D341Med (cell line): ENCODE results near the gene TROAP.
"Not testable (repeated sequence)": the region's sequence is repeated elsewhere in the genome, so short reads cannot be mapped to it uniquely, and the experiment has no call there.

Experiments used
- DNase-seq: peaks from one replicate; pipeline ENCODE4 v3.0.0; 2012; ENCODE audit warnings: low spot score

Gene TROAP

DNA sequence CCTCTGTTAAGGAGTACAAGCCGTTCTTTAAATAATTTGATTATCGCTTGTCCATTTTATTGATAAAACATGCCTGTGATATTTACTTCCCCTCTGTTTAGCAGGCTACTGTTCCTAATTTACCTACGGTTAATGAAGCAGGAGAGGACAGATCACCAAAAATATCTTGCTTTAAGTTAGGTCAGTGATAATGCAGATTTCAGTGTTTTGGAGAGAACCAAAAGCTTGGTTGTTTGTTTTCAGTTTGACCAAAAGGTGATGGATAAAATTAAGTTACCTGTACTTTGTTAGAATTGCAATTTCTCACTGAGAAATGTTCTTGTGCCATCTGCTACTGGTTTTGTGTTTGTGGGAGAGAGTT lies 45.2 kb downstream of the TROAP start:
- DNase-seq = no peak

DNA sequence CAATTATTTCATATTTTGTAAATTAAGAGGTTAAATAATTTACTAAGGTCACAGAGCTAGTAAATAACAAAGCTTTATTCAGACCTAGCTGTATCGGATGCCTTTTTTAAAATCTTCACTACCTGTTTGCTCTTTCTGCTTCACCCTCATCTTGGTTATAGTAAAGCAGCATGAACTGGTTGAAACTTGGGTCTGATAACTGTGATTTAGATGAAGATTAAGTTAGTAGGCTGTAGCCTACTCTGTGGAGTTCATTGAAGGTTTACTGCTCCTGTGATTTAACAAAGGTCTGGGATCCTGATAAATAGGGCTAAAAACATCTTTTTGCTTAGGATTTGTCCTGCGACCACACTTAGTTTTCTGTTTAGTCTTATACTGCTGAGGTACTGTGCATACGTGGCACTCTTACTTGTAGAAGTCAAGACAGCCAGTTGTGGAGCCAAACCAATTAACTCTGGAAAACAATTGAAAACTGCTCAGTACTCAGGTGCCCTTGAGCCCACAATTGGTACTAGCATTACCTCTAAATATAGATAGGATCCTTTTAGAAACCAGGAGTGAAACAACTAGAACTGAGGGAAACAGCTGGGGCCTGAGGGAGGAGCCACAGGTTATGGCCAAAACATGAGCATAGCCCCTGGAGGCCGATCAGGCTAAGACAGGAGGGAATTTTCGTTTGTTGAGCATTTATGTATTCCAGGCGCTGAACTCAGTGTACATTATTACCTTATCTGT lies 46.5 kb downstream of the TROAP start:
- DNase-seq = peak; percentile 56

DNA sequence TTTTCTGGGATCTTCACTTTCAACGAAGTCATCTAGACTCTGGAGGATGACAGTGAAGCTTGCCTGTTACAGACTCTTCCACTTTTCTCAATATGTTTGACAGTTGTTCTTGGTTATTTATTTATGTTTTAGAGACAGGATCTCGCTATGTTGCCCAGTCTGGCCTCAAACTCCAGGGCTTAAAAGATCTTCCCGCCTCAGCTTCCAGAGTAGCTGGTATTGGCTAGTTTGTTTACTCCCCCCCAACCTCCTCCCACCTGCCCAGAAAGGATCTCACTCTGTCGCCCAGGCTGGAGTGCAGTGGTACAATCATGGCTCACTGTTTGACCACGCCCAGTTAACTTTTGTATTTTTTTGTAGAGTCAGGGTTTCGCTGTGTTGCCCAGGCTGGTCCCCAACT lies 47.5 kb downstream of the TROAP start:
- no peak for DNase-seq

DNA sequence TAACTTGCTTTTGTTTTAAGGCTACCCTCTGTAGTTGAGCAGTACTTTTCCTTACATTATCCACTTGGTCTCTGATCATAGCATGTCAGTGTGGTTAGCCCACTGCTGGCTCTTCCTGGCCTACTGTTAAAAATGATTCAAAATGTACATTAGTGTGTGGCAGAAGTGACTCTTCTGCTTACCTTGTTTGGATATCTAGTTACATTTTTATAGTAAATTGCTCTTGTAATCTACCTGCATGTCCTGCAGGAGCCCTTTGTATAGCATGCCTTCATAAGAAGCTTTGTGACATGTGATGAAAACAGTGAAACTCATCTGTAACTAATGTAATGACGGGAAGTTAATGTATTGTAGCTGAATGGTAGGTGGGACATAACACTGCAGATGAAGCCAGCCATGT lies 52.4 kb downstream of the TROAP start:
- no peak for DNase-seq

DNA sequence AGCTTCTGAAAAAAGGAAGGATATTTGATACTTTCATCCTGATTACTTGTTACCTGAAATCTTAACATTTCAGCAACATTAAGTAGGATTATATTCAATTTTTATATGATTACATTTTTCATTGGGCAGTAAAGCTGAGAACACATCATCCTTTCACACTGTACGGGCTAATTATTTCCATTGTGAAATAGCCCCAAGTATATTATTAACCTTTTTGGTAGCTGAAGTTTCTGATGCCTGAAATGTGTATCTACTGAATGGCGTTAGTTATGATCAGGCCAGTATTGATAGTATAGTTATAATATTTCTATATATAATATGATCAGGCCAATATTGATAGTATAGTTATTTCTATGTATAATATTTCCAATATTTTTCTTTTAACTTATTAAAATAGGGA lies 54.3 kb downstream of the TROAP start:
- DNase-seq = no peak

DNA sequence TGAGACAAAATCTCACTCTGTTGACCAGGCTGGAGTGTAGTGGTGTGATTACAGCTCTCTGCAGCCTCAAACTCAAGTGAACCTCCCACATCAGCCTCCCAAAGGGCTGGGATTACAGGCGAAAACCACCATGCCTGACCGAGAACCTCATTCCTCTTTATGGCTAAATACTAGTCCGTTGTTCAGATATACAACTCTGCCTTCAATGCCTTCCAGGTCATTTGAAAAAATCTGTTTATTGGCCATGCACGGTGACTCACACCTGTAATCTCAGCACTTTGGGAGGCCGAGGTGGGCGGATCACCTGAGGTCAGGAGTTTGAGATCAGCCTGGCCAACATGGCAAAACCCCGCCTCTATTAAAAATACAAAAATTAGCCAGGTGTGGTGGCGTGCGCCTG lies 57.1 kb downstream of the TROAP start:
- DNase-seq = not testable (repeated sequence)
